HG03439 (cell line): Measurements from ENCODE around the gene PLXNA4.

Experiments
- ATAC-seq: cut with Tn5 transposase; IDR thresholded peaks from one replicate; pipeline ENCODE4 v1.9.1; 2021; ENCODE audit warnings: mild to moderate bottlenecking, moderate library complexity; ENCODE audit not compliant: unreplicated experiment

PLXNA4 gene

GRCh38 chr7:132536654-132537395 lies 39.4 kb downstream of the PLXNA4 start:
- ATAC-seq: no peak

- no peak for ATAC-seq
Measured at GRCh38 chr7:132533916-132534315, 42.4 kb downstream of the PLXNA4 start.

GRCh38 chr7:132532281-132532680 lies 44.0 kb downstream of the PLXNA4 start:
- ATAC-seq: no peak

- no peak for ATAC-seq
Measured at GRCh38 chr7:132531562-132531961, 44.7 kb downstream of the PLXNA4 start.

- ATAC-seq: no peak
Measured at GRCh38 chr7:132528695-132529094, 47.6 kb downstream of the PLXNA4 start.

GRCh38 chr7:132527467-132528410 lies 48.5 kb downstream of the PLXNA4 start:
- ATAC-seq: no peak

GRCh38 chr7:132526111-132526740 lies 50.0 kb downstream of the PLXNA4 start:
- no peak for ATAC-seq

GRCh38 chr7:132521423-132521822 lies 54.8 kb downstream of the PLXNA4 start:
- no peak for ATAC-seq

GRCh38 chr7:132520591-132521280 lies 55.5 kb downstream of the PLXNA4 start:
- no peak for ATAC-seq

GRCh38 chr7:132519936-132520335 lies 56.3 kb downstream of the PLXNA4 start:
- no peak for ATAC-seq

- ATAC-seq: no peak
Measured at GRCh38 chr7:132518839-132519173, 57.5 kb downstream of the PLXNA4 start.

GRCh38 chr7:132518102-132518838 lies 58.0 kb downstream of the PLXNA4 start:
- ATAC-seq: no peak

GRCh38 chr7:132516042-132516840 lies 60.0 kb downstream of the PLXNA4 start:
- no peak for ATAC-seq

- ATAC-seq: no peak
Measured at GRCh38 chr7:132515181-132515580, 61.1 kb downstream of the PLXNA4 start.

GRCh38 chr7:132514430-132514829 lies 61.8 kb downstream of the PLXNA4 start:
- no peak for ATAC-seq

GRCh38 chr7:132511921-132512320 lies 64.3 kb downstream of the PLXNA4 start:
- ATAC-seq: no peak

- ATAC-seq: no peak
Measured at GRCh38 chr7:132511387-132511786, 64.9 kb downstream of the PLXNA4 start.

- no peak for ATAC-seq
Measured at GRCh38 chr7:132509643-132510042, 66.6 kb downstream of the PLXNA4 start.

GRCh38 chr7:132508724-132509353 lies 67.4 kb downstream of the PLXNA4 start:
- no peak for ATAC-seq
